ENCODE data around the gene GPR52. TPM values are rescaled to one million over a fixed set of nuclear protein-coding genes. Genes with fewer than 3 reads are reported as not detected.

GPR52 gene
- total and polyA plus RNA-seq, 2 of the 4 experiments (the other 2 are of a cell fraction) = 0.90 TPM; not detected in 1

DNA sequence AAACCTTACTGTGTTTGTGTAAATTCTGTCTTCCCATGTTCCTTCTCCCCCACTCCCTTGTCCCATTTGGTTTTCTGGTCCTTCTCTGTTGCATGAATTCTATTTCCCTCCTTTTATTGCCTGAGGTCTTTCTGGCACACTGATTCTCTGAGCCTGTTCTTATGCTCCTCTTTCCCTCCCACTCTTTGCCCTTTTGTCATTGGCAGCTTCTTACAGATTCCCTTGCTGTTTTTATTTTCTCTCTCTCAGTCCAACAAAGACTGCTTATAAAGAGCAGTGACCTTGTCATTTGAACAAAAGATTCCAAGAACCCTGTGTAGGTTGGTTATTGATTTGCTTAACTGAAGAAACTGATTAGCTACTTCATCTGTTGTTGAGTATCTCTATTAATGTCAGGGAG is 49.7 kb downstream of the GPR52 start:
- CTCF ChIA-PET = interaction anchor here (1.4 kb wide), 1 partner anchor 9 kb away, joined by 5 read pairs; no protein-coding TSS in a partner anchor
- no peak overlapping the region for H3K4ac ChIP-seq (ENCODE audit: low read depth, low read length)

More for the DNA sequence above, 49.7 kb downstream of the GPR52 start:
- ATAC-seq (ENCODE audit: low read depth) = no peak
- intact Hi-C loops (cut with micrococcal nuclease) (no loop called here), in situ Hi-C loops (cut with MboI; ENCODE audit: low sequenced_read_pairs) (no loop called here), dilution Hi-C loops (cut with HindIII; ENCODE audit: low sequenced_read_pairs, unreplicated experiment) (no loop called here)
- Histone ChIP-seq H3K27me3 (ENCODE audit: control insufficient read depth, insufficient read depth, low read length) (no peaks in the 10 kb centered on the region), H3K4me3 (ENCODE audit: insufficient read depth, low read depth, low read length) (no peak overlapping the region), H2AK9ac (replicated peaks; ENCODE audit: low read depth, low read length, poor library complexity) (no peak overlapping the region), H2BK5ac (ENCODE audit: low read depth, low read length, poor library complexity, severe bottlenecking) (no peak overlapping the region), H2BK20ac (ENCODE audit: low read depth, low read length) (no peak overlapping the region), H3K18ac (ENCODE audit: low read depth, low read length) (no peak overlapping the region), H3K9me1 (ENCODE audit: insufficient read depth, low read length) (no peaks in the 10 kb centered on the region), H3K23ac (ENCODE audit: low read depth, low read length) (no peak overlapping the region), H4K91ac (ENCODE audit: insufficient read depth, low read depth, low read length) (no peak overlapping the region), H3K4me1 (ENCODE audit: control insufficient read depth, insufficient read depth, low read length) (no peaks in the 10 kb centered on the region), H3K9ac (ENCODE audit: low read depth, low read length) (no peak overlapping the region), H2BK120ac (ENCODE audit: low read depth, low read length) (no peak overlapping the region), H2AK5ac (ENCODE audit: low read depth, low read length) (no peak overlapping the region), H2AFZ (replicated peaks; ENCODE audit: low read length, poor library complexity) (no peak overlapping the region), H2BK15ac (ENCODE audit: low read depth, low read length) (no peak overlapping the region), H3K9me3 (ENCODE audit: control insufficient read depth, insufficient read depth, low read length) (no peaks in the 10 kb centered on the region), H4K8ac (ENCODE audit: low read depth in 2 of 2, low read length in 2 of 2) (no peak overlapping the region), H3K79me1 (ENCODE audit: low read depth in 1 of 2, low read length in 2 of 2) (no peaks in the 10 kb centered on the region), H4K20me1 (ENCODE audit: insufficient read depth, low read length) (no peaks in the 10 kb centered on the region), H3K27ac (ENCODE audit: insufficient read depth, low read length) (no peak overlapping the region), H4K5ac (ENCODE audit: low read depth, low read length) (no peak overlapping the region), H3K4me2 (ENCODE audit: low read depth, low read length) (no peak overlapping the region), H3K14ac (replicated peaks; ENCODE audit: low read depth, low read length) (no peak overlapping the region), H3K56ac (ENCODE audit: extremely low read depth, insufficient read depth, low read length) (no peak overlapping the region), H3K36me3 (ENCODE audit: control insufficient read depth, insufficient read depth, low read length) (no peaks in the 10 kb centered on the region)
- BruUV-seq (replicated peaks) = no TSS peak
- TF ChIP-seq, protein P1, sequence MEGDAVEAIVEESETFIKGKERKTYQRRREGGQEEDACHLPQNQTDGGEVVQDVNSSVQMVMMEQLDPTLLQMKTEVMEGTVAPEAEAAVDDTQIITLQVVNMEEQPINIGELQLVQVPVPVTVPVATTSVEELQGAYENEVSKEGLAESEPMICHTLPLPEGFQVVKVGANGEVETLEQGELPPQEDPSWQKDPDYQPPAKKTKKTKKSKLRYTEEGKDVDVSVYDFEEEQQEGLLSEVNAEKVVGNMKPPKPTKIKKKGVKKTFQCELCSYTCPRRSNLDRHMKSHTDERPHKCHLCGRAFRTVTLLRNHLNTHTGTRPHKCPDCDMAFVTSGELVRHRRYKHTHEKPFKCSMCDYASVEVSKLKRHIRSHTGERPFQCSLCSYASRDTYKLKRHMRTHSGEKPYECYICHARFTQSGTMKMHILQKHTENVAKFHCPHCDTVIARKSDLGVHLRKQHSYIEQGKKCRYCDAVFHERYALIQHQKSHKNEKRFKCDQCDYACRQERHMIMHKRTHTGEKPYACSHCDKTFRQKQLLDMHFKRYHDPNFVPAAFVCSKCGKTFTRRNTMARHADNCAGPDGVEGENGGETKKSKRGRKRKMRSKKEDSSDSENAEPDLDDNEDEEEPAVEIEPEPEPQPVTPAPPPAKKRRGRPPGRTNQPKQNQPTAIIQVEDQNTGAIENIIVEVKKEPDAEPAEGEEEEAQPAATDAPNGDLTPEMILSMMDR (conservative IDR thresholded peaks at IDR 0.05; ENCODE audit: low read depth, low read length) = no peak
- no peak for TF ChIP-seq CEBPB (IDR thresholded peaks at IDR 0.05; ENCODE audit: low read depth, low read length)
- TF ChIP-seq, protein P2, sequence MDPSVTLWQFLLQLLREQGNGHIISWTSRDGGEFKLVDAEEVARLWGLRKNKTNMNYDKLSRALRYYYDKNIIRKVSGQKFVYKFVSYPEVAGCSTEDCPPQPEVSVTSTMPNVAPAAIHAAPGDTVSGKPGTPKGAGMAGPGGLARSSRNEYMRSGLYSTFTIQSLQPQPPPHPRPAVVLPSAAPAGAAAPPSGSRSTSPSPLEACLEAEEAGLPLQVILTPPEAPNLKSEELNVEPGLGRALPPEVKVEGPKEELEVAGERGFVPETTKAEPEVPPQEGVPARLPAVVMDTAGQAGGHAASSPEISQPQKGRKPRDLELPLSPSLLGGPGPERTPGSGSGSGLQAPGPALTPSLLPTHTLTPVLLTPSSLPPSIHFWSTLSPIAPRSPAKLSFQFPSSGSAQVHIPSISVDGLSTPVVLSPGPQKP (IDR thresholded peaks at IDR 0.05; ENCODE audit: borderline replicate concordance, low read depth, low read length) = no peak
- no peak for TF ChIP-seq RAD21 (IDR thresholded peaks at IDR 0.05; ENCODE audit: low read length)
- TF ChIP-seq, protein P3, sequence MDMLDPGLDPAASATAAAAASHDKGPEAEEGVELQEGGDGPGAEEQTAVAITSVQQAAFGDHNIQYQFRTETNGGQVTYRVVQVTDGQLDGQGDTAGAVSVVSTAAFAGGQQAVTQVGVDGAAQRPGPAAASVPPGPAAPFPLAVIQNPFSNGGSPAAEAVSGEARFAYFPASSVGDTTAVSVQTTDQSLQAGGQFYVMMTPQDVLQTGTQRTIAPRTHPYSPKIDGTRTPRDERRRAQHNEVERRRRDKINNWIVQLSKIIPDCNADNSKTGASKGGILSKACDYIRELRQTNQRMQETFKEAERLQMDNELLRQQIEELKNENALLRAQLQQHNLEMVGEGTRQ (IDR thresholded peaks at IDR 0.05; ENCODE audit: low read depth, low read length) = no peak
- TF ChIP-seq MAZ (IDR thresholded peaks at IDR 0.05; ENCODE audit: borderline replicate concordance, low read depth, low read length) = no peak
- no peak for TF ChIP-seq RCOR1 (IDR thresholded peaks at IDR 0.05; ENCODE audit: insufficient replicate concordance, low read length)
- no peak for TF ChIP-seq POLR2A (IDR thresholded peaks at IDR 0.05; ENCODE audit: low read depth, low read length)
- TF ChIP-seq RFX5 (IDR thresholded peaks at IDR 0.05; ENCODE audit: low read depth, low read length) = no peak
- TF ChIP-seq MAFK (IDR thresholded peaks at IDR 0.05; ENCODE audit: low read depth, low read length) = no peak
- no peak for DNase-seq
- POLR2A ChIA-PET (ENCODE audit: unreplicated experiment) = no interaction called here

All from IMR-90 (cell line).